Choroid plexus epithelial cell (primary cell): Measurements from ENCODE around the gene LRRN2.

Experiments used
- DNase-seq: peaks from one replicate; pipeline ENCODE4 v3.0.0-alpha.2; 2010; ENCODE audit warnings: low read depth
- H3K4me3 ChIP-seq: 2 replicates; pipeline ENCODE4 v1.5.1; 2011; ENCODE audit warnings: low read depth, mild to moderate bottlenecking, control low read depth, low read length, moderate library complexity
- CTCF ChIP-seq: conservative IDR thresholded peaks from 2 replicates; pipeline ENCODE4 v1.5.1; 2011; ENCODE audit warnings: low read depth, mild to moderate bottlenecking, control low read depth, inconsistent platforms, low read length, moderate library complexity

Gene LRRN2

GRCh38 chr1:204723131-204723787 lies 37.7 kb upstream of the LRRN2 start:
- no peak for TF ChIP-seq CTCF
- no peak for DNase-seq
- H3K4me3 ChIP-seq = no peak overlapping the region

GRCh38 chr1:204721373-204722055 lies 36.0 kb upstream of the LRRN2 start:
- DNase-seq = no peak
- no peak for TF ChIP-seq CTCF
- H3K4me3 ChIP-seq = no peak overlapping the region

- TF ChIP-seq CTCF = no peak
- no peak for DNase-seq
- H3K4me3 ChIP-seq = no peak overlapping the region
Measured at GRCh38 chr1:204716660-204717059, 31.1 kb upstream of the LRRN2 start.

GRCh38 chr1:204714861-204715511 lies 29.4 kb upstream of the LRRN2 start:
- no peak overlapping the region for H3K4me3 ChIP-seq
- DNase-seq = peak; percentile 3
- TF ChIP-seq CTCF = no peak

GRCh38 chr1:204714194-204714860 lies 28.8 kb upstream of the LRRN2 start:
- TF ChIP-seq CTCF = no peak
- DNase-seq = no peak
- H3K4me3 ChIP-seq = no peak overlapping the region

GRCh38 chr1:204713541-204713940 lies 28.0 kb upstream of the LRRN2 start:
- TF ChIP-seq CTCF = no peak
- no peak for DNase-seq
- H3K4me3 ChIP-seq = no peak overlapping the region
